ENCODE results near the gene MAST4. TPM values are rescaled to one million over a fixed set of nuclear protein-coding genes. Genes with fewer than 3 reads are reported as not detected.
A peak's percentile ranks its signal among the peaks of the same experiment; 100 is the strongest.
"Not testable (repeated sequence)": the region's sequence is repeated elsewhere in the genome, so short reads cannot be mapped to it uniquely, and the experiment has no call there.

The MAST4 gene
- total RNA-seq, 1 experiment from 2014 or later: 6.8 TPM

DNA sequence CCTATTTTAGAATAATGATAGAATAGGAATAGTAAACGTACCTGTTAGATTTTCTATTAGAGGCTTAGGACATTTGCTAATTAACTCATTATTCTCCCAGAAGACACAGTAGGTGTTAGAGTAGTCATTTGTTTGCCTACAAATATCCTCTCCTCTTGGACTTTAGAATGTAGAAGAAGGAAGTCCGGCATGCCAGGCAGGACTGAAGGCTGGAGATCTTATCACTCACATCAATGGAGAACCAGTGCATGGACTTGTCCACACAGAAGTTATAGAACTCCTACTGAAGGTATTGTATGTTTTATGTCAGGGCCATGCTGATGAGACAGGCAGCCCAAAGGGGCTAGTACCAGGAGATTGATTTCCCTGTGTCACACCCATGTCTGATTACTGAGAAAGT lies 557.1 kb downstream of the MAST4 start:
- no peak for DNase-seq (ENCODE audit: low read depth)

DNA sequence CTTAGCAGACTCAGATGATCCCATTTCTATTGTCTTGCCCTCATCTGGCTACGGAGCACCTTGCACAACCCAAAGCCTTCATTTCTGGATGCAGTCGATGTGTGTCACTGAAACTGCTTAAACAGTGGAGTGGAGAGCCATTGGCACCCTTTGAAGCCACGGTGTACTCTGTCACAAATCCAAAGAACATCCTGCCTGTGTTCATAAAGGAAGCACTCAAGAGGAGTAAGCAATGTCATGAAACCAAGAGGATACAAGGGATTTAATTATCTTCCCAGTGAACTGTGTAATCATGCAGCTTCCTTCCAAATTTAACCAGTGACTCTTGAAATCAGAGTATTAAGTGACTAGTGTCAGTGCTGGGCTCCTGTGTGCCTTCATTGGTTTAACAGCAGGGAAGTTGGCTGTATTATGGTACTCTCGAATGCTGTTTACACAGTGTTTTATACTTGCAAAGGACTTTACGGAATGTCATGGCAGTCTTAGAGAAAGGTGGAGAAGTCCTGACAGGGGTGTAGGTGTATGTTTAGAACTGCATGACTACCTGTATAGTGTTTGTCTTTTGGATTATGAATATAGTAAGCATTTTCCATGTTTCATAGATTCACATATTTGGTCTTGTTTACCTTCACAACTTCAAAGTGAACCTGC lies 558.5 kb downstream of the MAST4 start:
- no peak for DNase-seq (ENCODE audit: low read depth)

DNA sequence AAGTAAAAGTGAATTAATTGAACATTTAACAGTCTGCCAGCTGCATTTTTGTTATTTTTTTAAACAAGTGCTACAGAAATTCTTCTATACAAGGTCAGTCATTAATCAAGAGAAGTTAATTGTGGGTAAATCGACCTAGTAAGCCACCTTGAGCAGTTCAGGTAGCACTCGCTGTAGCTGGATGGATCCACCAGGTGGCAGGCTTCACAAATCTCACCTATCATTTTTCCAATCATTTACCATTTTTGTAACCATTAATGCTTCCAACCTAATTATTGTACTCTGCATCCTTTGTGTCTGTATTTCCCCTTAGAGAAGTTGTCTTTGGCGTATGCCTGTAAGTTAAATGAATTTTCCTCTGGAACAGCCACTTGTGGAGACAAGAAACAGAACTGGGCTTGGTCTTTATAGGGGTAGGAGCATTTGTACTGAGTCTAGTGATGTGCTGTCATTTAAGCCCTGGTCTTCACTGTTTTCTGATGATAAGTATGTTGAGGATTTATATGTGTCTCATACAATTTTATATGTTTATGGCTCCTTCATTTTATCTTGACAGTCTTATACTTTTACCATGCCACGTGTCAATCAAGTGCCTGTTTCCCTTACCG lies 560.9 kb downstream of the MAST4 start:
- peak; percentile 33 for DNase-seq (ENCODE audit: low read depth)

DNA sequence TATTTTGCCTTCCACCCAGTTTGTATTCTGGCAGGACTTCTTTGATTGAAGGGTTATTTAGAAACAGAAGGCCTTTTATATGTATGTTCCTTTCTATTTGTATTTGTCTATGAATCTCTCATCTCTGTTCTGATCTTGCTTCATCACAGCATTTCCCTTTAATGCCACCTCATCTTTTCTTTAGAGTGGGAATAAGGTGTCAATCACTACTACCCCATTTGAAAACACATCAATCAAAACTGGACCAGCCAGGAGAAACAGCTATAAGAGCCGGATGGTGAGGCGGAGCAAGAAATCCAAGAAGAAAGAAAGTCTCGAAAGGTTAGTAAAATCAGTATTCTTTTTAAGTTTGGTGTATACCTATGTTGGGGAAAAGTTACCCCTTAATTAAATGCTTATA lies 564.1 kb downstream of the MAST4 start:
- DNase-seq (ENCODE audit: low read depth): no peak

DNA sequence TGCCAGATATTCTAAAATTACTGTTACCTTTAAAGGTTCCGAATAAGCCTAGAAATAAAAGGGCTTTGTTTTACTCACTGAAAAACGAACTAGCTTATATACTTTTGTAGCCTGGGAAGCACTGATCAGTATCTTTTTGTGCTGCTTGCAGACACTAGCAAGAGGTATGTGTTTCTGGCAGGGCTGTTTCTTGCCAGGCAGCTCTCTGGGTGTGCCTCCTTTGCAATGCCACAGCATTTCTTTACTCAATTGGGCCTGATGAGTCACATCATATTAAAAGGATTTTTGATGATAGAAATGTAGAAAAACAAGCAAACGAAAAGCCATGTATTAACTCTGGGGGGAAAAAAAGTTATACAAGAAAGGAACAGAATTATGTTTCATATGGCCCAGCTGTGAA lies 564.8 kb downstream of the MAST4 start:
- peak; percentile 63 for DNase-seq (ENCODE audit: low read depth)

DNA sequence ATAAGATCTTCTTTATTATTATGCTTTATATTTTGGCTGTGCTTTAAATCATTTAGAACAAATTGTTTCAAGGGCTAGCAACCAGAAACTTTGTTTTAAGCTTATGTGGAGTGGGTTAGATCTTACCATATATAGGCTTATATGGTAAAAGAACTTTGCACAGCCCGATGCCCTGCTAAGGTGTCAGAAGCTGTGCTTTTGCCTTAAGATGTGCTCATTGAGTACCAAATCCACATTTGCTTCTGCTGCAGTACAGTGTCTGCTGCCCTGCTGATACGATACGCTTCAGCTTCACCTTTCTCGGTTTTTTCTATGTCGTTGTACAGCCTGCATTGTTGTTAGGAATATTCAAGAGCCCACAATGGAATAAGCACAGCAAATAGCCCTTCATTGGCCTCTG lies 565.6 kb downstream of the MAST4 start:
- no peak for DNase-seq (ENCODE audit: low read depth)

DNA sequence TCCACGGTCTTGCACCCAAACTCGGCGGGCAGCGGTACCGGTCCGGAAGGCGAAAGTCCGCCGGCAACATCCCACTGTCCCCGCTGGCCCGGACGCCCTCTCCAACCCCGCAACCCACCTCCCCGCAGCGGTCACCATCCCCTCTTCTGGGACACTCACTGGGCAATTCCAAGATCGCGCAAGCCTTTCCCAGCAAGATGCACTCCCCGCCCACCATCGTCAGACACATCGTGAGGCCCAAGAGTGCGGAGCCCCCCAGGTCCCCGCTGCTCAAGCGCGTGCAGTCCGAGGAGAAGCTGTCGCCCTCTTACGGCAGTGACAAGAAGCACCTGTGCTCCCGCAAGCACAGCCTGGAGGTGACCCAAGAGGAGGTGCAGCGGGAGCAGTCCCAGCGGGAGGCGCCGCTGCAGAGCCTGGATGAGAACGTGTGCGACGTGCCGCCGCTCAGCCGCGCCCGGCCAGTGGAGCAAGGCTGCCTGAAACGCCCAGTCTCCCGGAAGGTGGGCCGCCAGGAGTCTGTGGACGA lies 567.1 kb downstream of the MAST4 start:
- DNase-seq (ENCODE audit: low read depth): no peak

DNA sequence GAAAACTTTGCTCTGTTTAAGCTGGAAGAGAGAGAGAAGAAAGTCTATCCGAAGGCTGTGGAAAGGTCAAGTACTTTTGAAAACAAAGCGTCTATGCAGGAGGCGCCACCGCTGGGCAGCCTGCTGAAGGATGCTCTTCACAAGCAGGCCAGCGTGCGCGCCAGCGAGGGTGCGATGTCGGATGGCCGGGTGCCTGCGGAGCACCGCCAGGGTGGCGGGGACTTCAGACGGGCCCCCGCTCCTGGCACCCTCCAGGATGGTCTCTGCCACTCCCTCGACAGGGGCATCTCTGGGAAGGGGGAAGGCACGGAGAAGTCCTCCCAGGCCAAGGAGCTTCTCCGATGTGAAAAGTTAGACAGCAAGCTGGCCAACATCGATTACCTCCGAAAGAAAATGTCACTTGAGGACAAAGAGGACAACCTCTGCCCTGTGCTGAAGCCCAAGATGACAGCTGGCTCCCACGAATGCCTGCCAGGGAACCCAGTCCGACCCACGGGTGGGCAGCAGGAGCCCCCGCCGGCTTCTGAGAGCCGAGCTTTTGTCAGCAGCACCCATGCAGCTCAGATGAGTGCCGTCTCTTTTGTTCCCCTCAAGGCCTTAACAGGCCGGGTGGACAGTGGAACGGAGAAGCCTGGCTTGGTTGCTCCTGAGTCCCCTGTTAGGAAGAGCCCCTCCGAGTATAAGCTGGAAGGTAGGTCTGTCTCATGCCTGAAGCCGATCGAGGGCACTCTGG lies 567.8 kb downstream of the MAST4 start:
- no peak for DNase-seq (ENCODE audit: low read depth)

DNA sequence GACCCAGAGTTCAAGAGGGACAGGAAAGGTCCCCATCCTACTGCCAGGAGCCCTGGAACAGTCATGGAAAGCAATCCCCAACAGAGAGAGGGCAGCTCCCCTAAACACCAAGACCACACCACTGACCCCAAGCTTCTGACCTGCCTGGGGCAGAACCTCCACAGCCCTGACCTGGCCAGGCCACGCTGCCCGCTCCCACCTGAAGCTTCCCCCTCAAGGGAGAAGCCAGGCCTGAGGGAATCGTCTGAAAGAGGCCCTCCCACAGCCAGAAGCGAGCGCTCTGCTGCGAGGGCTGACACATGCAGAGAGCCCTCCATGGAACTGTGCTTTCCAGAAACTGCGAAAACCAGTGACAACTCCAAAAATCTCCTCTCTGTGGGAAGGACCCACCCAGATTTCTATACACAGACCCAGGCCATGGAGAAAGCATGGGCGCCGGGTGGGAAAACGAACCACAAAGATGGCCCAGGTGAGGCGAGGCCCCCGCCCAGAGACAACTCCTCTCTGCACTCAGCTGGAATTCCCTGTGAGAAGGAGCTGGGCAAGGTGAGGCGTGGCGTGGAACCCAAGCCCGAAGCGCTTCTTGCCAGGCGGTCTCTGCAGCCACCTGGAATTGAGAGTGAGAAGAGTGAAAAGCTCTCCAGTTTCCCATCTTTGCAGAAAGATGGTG lies 568.8 kb downstream of the MAST4 start:
- DNase-seq (ENCODE audit: low read depth): no peak

DNA sequence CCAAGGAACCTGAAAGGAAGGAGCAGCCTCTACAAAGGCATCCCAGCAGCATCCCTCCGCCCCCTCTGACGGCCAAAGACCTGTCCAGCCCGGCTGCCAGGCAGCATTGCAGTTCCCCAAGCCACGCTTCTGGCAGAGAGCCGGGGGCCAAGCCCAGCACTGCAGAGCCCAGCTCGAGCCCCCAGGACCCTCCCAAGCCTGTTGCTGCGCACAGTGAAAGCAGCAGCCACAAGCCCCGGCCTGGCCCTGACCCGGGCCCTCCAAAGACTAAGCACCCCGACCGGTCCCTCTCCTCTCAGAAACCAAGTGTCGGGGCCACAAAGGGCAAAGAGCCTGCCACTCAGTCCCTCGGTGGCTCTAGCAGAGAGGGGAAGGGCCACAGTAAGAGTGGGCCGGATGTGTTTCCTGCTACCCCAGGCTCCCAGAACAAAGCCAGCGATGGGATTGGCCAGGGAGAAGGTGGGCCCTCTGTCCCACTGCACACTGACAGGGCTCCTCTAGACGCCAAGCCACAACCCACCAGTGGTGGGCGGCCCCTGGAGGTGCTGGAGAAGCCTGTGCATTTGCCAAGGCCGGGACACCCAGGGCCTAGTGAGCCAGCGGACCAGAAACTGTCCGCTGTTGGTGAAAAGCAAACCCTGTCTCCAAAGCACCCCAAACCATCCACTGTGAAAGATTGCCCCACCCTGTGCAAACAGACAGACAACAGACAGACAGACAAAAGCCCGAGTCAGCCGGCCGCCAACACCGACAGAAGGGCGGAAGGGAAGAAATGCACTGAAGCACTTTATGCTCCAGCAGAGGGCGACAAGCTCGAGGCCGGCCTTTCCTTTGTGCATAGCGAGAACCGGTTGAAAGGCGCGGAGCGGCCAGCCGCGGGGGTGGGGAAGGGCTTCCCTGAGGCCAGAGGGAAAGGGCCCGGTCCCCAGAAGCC lies 569.6 kb downstream of the MAST4 start:
- peak; percentile 67 for DNase-seq (ENCODE audit: low read depth)

DNA sequence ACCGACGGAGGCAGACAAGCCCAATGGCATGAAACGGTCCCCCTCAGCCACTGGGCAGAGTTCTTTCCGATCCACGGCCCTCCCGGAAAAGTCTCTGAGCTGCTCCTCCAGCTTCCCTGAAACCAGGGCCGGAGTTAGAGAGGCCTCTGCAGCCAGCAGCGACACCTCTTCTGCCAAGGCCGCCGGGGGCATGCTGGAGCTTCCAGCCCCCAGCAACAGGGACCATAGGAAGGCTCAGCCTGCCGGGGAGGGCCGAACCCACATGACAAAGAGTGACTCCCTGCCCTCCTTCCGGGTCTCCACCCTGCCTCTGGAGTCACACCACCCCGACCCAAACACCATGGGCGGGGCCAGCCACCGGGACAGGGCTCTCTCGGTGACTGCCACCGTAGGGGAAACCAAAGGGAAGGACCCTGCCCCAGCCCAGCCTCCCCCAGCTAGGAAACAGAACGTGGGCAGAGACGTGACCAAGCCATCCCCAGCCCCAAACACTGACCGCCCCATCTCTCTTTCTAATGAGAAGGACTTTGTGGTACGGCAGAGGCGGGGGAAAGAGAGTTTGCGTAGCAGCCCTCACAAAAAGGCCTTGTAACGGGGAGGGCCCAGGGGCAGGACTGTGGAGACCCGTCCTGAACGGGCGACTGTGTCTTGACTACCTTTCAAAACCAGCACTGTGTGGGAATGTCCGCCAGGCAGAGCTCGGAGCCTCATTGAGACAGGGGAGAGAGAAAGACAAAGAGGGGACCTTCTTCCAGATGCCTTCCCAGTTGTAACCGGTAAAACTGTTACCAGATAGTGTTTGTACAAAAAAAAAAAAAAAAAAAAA lies 570.5 kb downstream of the MAST4 start:
- peak; percentile 5 for DNase-seq (ENCODE audit: low read depth)

DNA sequence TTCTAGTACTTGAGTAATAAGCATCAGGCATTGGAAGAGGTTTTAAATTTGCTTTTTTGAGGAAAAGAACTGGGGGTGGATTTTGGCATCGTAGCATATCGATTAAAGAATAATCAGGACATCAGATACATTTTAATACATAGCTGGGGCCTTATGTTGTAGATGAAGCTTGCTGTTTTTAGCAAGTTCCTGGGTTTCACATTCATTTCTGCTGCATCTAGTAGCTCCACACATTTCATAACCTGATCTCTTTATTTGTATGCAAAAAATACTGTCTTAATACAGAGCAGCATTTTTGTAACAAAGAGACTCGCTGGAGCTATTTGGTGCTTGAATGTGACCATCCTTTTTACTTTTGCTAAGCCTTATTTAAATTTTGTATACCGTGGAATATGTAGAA lies 571.9 kb downstream of the MAST4 start:
- DNase-seq (ENCODE audit: low read depth): no peak

DNA sequence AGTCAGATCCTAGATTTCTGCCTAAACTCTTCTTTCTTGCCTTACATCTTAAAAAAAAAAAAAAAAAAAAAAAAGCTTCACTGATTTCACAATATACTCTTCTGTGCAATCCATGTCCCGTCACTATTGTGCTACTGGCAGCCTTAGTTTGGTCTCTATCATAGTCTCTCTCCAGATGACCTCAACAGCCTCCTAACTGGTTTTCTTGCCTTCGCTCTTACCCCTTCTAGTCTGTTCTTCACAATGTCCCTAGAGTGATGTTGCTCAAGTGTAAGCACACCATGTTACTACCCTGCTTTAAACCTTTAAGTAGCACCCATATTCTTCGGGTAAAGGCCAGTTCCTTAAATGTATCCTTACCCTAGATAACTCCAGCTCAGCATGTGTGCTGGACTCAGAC lies 574.6 kb downstream of the MAST4 start:
- no peak for DNase-seq (ENCODE audit: low read depth)

DNA sequence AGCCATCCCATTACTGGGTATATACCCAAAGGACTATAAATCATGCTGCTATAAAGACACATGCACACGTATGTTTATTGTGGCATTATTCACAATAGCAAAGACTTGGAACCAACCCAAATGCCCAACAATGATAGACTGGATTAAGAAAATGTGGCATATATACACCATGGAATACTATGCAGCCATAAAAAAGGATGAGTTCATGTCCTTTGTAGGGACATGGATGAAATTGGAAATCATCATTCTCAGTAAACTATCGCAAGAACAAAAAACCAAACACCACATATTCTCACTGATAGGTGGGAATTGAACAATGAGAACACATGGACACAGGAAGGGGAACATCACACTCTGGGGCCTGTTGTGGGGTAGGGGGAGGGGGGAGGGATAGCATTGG lies 577.2 kb downstream of the MAST4 start:
- not testable (repeated sequence) for DNase-seq (ENCODE audit: low read depth)

DNA sequence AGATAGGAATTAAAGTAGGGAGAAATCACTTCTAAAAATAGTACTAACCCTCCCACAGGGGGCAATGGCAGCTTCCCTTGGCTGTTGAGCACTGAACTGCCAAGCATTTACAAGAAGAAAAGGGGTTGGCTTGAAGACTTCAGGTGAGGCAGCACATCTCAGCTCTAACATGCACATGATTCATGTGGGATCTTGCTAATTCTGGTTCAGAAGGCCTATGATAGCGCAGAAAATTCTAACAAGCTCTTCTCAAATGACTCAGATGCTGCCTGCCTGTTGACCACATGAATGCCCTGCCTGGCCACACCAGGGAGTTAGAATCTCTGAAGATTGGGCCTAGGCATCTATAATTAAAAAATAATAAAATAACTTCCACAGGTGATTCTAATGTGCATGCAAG lies 577.8 kb downstream of the MAST4 start:
- peak; percentile 50 for DNase-seq (ENCODE audit: low read depth)

DNA sequence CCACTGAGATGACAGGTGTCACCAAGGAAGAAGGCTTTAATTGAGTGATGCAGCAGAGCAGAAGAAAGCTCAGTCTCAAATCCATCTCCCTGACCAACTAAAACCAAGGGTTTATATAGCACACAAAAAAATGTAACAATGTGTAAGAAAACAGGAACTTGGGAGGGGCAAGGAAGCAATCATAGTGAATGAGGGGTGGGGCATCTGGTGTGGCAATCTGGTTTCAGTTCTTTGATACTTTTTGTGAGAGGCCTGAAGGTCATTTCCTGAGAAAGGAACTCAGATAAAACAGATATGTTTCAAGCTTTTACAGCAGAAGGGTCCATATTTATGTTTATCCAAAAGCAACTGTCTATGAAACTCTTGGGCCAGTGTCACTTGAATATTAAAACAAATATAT lies 580.7 kb downstream of the MAST4 start:
- DNase-seq (ENCODE audit: low read depth): no peak

DNA sequence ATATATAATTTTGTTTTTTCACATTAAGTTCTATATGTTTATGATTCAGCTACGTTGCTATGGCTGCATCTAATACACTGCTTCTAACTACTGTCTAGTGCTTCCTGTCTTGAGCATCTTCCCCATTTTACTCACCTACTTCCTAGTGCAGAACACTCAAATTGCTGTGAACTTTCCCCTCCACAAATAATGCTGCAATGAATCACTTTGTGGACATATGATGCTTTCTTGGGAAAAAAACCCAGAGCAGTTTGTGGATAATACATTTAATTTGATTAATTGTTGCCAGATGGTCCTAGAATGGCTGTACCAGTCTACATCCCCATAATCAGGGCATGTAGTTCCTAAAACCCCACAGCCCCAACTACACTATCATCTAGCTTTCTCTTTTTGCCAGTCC lies 581.9 kb downstream of the MAST4 start:
- peak; percentile 11 for DNase-seq (ENCODE audit: low read depth)

DNA sequence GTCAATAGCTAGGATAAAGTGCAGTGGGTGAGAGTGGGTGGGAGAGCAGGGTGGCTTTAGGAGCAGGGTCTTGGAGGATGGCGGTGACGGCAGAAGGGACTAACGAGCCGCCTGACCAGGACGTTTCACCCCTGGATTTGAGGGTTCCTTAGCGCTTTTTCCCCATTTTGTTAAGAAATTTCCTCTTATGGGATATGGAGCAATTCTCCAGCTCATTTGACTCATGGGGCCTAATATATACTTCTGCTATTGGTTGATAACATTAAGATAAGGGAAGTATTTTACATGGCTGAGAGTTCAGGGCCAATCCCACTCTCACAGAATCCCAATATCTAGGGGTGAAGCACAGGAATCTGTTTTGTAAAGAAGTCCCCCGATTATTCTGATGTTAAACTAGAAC lies 582.8 kb downstream of the MAST4 start:
- DNase-seq (ENCODE audit: low read depth): no peak

DNA sequence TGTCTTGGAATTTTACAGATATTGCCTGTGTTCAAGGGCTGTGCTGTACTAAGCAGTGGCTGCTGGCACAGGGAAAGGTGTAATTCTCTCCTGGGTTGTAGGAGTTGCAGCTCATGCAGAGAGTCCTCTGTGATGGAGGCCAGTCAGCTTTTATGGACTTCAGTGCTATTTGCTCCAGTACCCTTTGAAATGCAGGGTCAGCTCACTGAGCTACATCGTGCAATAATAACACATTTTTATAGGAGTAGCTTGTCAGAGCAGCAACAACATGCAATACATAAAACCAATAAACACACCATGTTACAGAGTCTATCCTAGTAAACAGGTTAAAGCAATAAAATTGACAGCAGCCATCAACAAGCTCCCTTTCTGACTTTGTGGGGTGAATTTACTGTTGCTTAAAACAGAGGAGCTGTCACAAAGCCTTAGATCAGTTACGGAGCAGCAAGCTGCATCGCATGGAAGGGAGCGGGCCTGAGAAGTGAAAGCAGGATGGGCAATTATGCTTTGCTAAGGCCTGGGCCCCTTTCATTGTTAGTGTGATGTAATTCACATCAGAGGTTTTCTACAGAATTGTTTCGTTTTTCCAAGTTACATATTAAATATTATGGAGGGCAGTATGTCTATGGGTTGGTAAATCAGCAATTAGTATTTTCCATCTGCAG lies 583.6 kb downstream of the MAST4 start:
- DNase-seq (ENCODE audit: low read depth): no peak
